SJSA1 (cell line): ENCODE results near the gene ACSS2. TPM values are rescaled to one million over a fixed set of nuclear protein-coding genes. Genes with fewer than 3 reads are reported as not detected.
"Not testable (repeated sequence)": the region's sequence is repeated elsewhere in the genome, so short reads cannot be mapped to it uniquely, and the experiment has no call there.

Experiments
- DNase-seq, 2 experiments: peaks; one replicate each; pipeline ENCODE4 v3.0.0-alpha.2; 2015 to 2020; ENCODE audit warnings: low spot score in 2 of 2, low read depth in 1 of 2
- H3K27ac ChIP-seq: fragments of 250-450 bp; sonication (Bioruptor Pico); 2 replicates; pipeline ENCODE4 v1.5.1; 2020; ENCODE audit warnings: mild to moderate bottlenecking, moderate library complexity
- H3K27me3 ChIP-seq: fragments of 250-450 bp; sonication (Bioruptor Pico); replicated peaks from 2 replicates; pipeline ENCODE4 v1.5.1; 2020; ENCODE audit warnings: mild to moderate bottlenecking, moderate library complexity
- H3K36me3 ChIP-seq: fragments of 250-450 bp; sonication (Bioruptor Pico); 2 replicates; pipeline ENCODE4 v1.5.1; 2020; ENCODE audit warnings: mild to moderate bottlenecking
- H3K4me1 ChIP-seq: fragments of 250-450 bp; sonication (Bioruptor Pico); replicated peaks from 2 replicates; pipeline ENCODE4 v1.6.1; 2021; ENCODE audit warnings: mild to moderate bottlenecking
- H3K4me3 ChIP-seq: fragments of 250-450 bp; sonication (Bioruptor Pico); 2 replicates; pipeline ENCODE4 v1.5.1; 2020; ENCODE audit warnings: mild to moderate bottlenecking
- H3K9me3 ChIP-seq: fragments of 250-450 bp; sonication (Bioruptor Pico); replicated peaks from 2 replicates; pipeline ENCODE4 v1.5.1; 2020; ENCODE audit warnings: mild to moderate bottlenecking
- total RNA-seq: library from RNA; depleted of rRNA; stranded (reverse); fragments of >200 nt; shearing (Covaris generic); gene quantifications from 2 replicates; pipeline ENCODE4 v1.2.3, GENCODE V29; 2014

ACSS2 gene
- total RNA-seq, 1 experiment from 2014 or later = 26.1 TPM

- Histone ChIP-seq H3K4me3 (no peak overlapping the region), H3K27ac (no peak overlapping the region), H3K9me3 (no peaks in the 10 kb centered on the region), H3K36me3 (peaks cover 15% of the 10 kb centered on the region), H3K4me1 (no peaks in the 10 kb centered on the region), H3K27me3 (no peaks in the 10 kb centered on the region)
- no peak for DNase-seq
These were observed 13.7 kb upstream of the ACSS2 start for GRCh38 chr20:34862724-34863123.

GRCh38 chr20:34863421-34863965 lies 12.9 kb upstream of the ACSS2 start:
- no peak overlapping the region for H3K4me3 ChIP-seq
- H3K9me3 ChIP-seq = no peaks in the 10 kb centered on the region
- no peak overlapping the region for H3K27ac ChIP-seq
- peaks cover 10% of the 10 kb centered on the region for H3K36me3 ChIP-seq
- no peak for DNase-seq
- H3K4me1 ChIP-seq = no peaks in the 10 kb centered on the region
- no peaks in the 10 kb centered on the region for H3K27me3 ChIP-seq

- H3K4me1 ChIP-seq = no peaks in the 10 kb centered on the region
- peaks cover 10% of the 10 kb centered on the region for H3K36me3 ChIP-seq
- no peak overlapping the region for H3K27ac ChIP-seq
- H3K27me3 ChIP-seq = no peaks in the 10 kb centered on the region
- no peak overlapping the region for H3K4me3 ChIP-seq
- no peak for DNase-seq
- no peaks in the 10 kb centered on the region for H3K9me3 ChIP-seq
These were observed 12.2 kb upstream of the ACSS2 start for GRCh38 chr20:34864216-34864615.

GRCh38 chr20:34871320-34871926 lies 5.0 kb upstream of the ACSS2 start:
- Histone ChIP-seq H3K27me3 (no peaks in the 10 kb centered on the region), H3K9me3 (no peaks in the 10 kb centered on the region), H3K36me3 (no peaks in the 10 kb centered on the region), H3K4me3 (no peak overlapping the region), H3K27ac (no peak overlapping the region), H3K4me1 (peaks cover 17% of the 10 kb centered on the region)
- no peak for DNase-seq

GRCh38 chr20:34871966-34872621 lies 4.3 kb upstream of the ACSS2 start:
- Histone ChIP-seq H3K27ac (no peak overlapping the region), H3K4me3 (peak overlapping the region; percentile 56), H3K27me3 (no peaks in the 10 kb centered on the region), H3K9me3 (no peaks in the 10 kb centered on the region), H3K36me3 (no peaks in the 10 kb centered on the region), H3K4me1 (peaks cover 19% of the 10 kb centered on the region)
- no peak for DNase-seq

GRCh38 chr20:34872622-34873224 lies 3.7 kb upstream of the ACSS2 start, which contains the start of gene GGT7:
Gene GGT7, minus strand, starts transcription at chr20:34872856. Its CDS starts 41 bp downstream, at chr20:34872815.
- Histone ChIP-seq H3K27ac (no peak within 1 kb of the TSS), H3K36me3 (no peaks in the 10 kb centered on the region), H3K4me3 (peak within 1 kb of the TSS; percentile 56), H3K27me3 (no peaks in the 10 kb centered on the region), H3K4me1 (peaks cover 22% of the 10 kb centered on the region), H3K9me3 (no peaks in the 10 kb centered on the region)
- peak; percentile 67 to 83 for DNase-seq

- H3K9me3 ChIP-seq = no peaks in the 10 kb centered on the region
- no peak for DNase-seq
These were observed 2.8 kb upstream of the ACSS2 start for GRCh38 chr20:34873583-34874093.

GRCh38 chr20:34874094-34874654 lies 2.2 kb upstream of the ACSS2 start:
- Histone ChIP-seq H3K4me3 (no peak overlapping the region), H3K27ac (no peak overlapping the region), H3K4me1 (peaks cover 22% of the 10 kb centered on the region), H3K36me3 (no peaks in the 10 kb centered on the region), H3K27me3 (no peaks in the 10 kb centered on the region), H3K9me3 (no peaks in the 10 kb centered on the region)
- DNase-seq = peak; percentile 83

More at GRCh38 chr20:34873583-34874093, 2.8 kb upstream of the ACSS2 start:
- Histone ChIP-seq H3K4me1 (peaks cover 22% of the 10 kb centered on the region), H3K27me3 (no peaks in the 10 kb centered on the region), H3K4me3 (no peak overlapping the region), H3K27ac (no peak overlapping the region), H3K36me3 (no peaks in the 10 kb centered on the region)

- Histone ChIP-seq H3K36me3 (no peaks in the 10 kb centered on the region), H3K27ac (no peak overlapping the region), H3K4me3 (peak overlapping the region; percentile 80), H3K9me3 (no peaks in the 10 kb centered on the region), H3K27me3 (no peaks in the 10 kb centered on the region), H3K4me1 (peaks cover 25% of the 10 kb centered on the region)
- peak in 1 of 2 experiments; percentile 100 for DNase-seq
These were observed 588 bp upstream of the ACSS2 start for GRCh38 chr20:34875642-34876405.

- no peak overlapping the region for H3K4me3 ChIP-seq
- DNase-seq = no peak
- peaks cover 17% of the 10 kb centered on the region for H3K36me3 ChIP-seq
- H3K27ac ChIP-seq = no peak overlapping the region
- H3K9me3 ChIP-seq = no peaks in the 10 kb centered on the region
- H3K4me1 ChIP-seq = peaks cover 14% of the 10 kb centered on the region
- H3K27me3 ChIP-seq = no peaks in the 10 kb centered on the region
These were observed 3.9 kb downstream of the ACSS2 start for GRCh38 chr20:34880215-34880850.

- H3K9me3 ChIP-seq, DNase-seq, H3K27me3 ChIP-seq, H3K4me3 ChIP-seq, H3K4me1 ChIP-seq, H3K27ac ChIP-seq: not testable (repeated sequence)
- peaks cover 17% of the 10 kb centered on the region for H3K36me3 ChIP-seq
These were observed 4.6 kb downstream of the ACSS2 start for GRCh38 chr20:34880971-34881370.

- peaks cover 8% of the 10 kb centered on the region; the same call in 1 of the 2 replicates for H3K4me1 ChIP-seq
- peaks cover 17% of the 10 kb centered on the region for H3K36me3 ChIP-seq
- no peak overlapping the region for H3K4me3 ChIP-seq
- DNase-seq = no peak
- no peak overlapping the region for H3K27ac ChIP-seq
- H3K9me3 ChIP-seq = no peaks in the 10 kb centered on the region
- no peaks in the 10 kb centered on the region for H3K27me3 ChIP-seq
These were observed 5.3 kb downstream of the ACSS2 start for GRCh38 chr20:34881689-34882088.
